ENCODE results near the gene STX2. TPM values are rescaled to one million over a fixed set of nuclear protein-coding genes. Genes with fewer than 3 reads are reported as not detected.
"Not testable (repeated sequence)": the region's sequence is repeated elsewhere in the genome, so short reads cannot be mapped to it uniquely, and the experiment has no call there.

The STX2 gene
- total and polyA plus RNA-seq, 5 donors from 2014 or later = 10.7 to 29.5 (median 11.8) TPM

GRCh38 chr12:130863298-130863697, 24.2 kb upstream of the STX2 start:
- no peak overlapping the region for H3K4me3 ChIP-seq (ENCODE audit: low read depth, low read length)
- no peaks in the 10 kb centered on the region for H3K27me3 Mint-ChIP-seq
- H3K27ac Mint-ChIP-seq = no peak overlapping the region

GRCh38 chr12:130862771-130863170, 23.7 kb upstream of the STX2 start:
- not testable (repeated sequence) for H3K9me3 Mint-ChIP-seq; H3K36me3 ChIP-seq (ENCODE audit: control insufficient read depth, insufficient read depth, low read length); H3K27me3 Mint-ChIP-seq; H3K4me3 Mint-ChIP-seq; DNase-seq; H3K36me3 Mint-ChIP-seq; H3K27me3 ChIP-seq (ENCODE audit: control insufficient read depth, insufficient read depth, low read length); H3K4me3 ChIP-seq (ENCODE audit: low read depth, low read length); H3K27ac Mint-ChIP-seq; H3K27ac ChIP-seq (ENCODE audit: insufficient read depth, low read length, poor library complexity, severe bottlenecking); ATAC-seq (ENCODE audit: low read depth in 2 of 2); H3K9me3 ChIP-seq (ENCODE audit: control insufficient read depth in 2 of 2, low read length in 2 of 2); H3K4me1 ChIP-seq (ENCODE audit: control insufficient read depth, insufficient read depth, low read length, poor library complexity, severe bottlenecking)
- peaks cover 0 to 19% (median 6%) of the 10 kb centered on the region in 4 donors for H3K4me1 Mint-ChIP-seq

More at GRCh38 chr12:130863298-130863697, 24.2 kb upstream of the STX2 start:
- Histone ChIP-seq H3K9me3 (ENCODE audit: control insufficient read depth in 2 of 2, low read length in 2 of 2) (no peaks in the 10 kb centered on the region), H3K4me1 (ENCODE audit: control insufficient read depth, insufficient read depth, low read length, poor library complexity, severe bottlenecking) (peaks cover 11% of the 10 kb centered on the region), H3K27ac (ENCODE audit: insufficient read depth, low read length, poor library complexity, severe bottlenecking) (no peak overlapping the region), H3K27me3 (ENCODE audit: control insufficient read depth, insufficient read depth, low read length) (no peaks in the 10 kb centered on the region), H3K36me3 (ENCODE audit: control insufficient read depth, insufficient read depth, low read length) (no peaks in the 10 kb centered on the region)
- Mint-ChIP-seq H3K9me3 (peaks cover 0 to 4% (median 0%) of the 10 kb centered on the region in 7 donors), H3K4me3 (no peak overlapping the region), H3K36me3 (no peaks in the 10 kb centered on the region), H3K4me1 (peaks cover under 1 to 24% (median 8%) of the 10 kb centered on the region in 4 donors)
- DNase-seq (no peak), ATAC-seq (ENCODE audit: low read depth in 2 of 2) (no peak)

DNA sequence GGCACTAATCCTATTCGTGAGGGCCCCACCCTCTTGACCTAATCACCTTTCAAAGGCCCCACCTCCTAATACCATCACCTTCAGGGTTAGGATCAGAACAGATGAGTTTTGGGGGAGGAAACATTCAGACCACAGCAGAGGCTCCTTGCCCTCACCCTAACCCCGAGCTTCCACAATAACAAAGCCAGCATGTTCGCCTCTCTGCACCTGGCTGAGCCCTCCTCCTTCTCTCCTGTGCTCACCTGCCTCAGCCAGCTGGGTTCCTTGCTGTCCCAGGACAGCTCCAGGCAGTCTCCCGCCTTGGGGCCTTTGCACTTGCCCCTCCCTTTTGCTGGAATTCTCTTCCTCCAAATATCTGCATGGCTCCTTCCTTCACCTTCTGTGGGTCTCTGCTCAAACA, 23.1 kb upstream of the STX2 start:
- Histone ChIP-seq H3K36me3 (ENCODE audit: control insufficient read depth, insufficient read depth, low read length) (no peaks in the 10 kb centered on the region), H3K27me3 (ENCODE audit: control insufficient read depth, insufficient read depth, low read length) (peaks cover under 1% of the 10 kb centered on the region), H3K4me3 (ENCODE audit: low read depth, low read length) (no peak overlapping the region), H3K9me3 (ENCODE audit: control insufficient read depth in 2 of 2, low read length in 2 of 2) (peaks cover 1 to 6% of the 10 kb centered on the region in 2 experiments), H3K27ac (ENCODE audit: insufficient read depth, low read length, poor library complexity, severe bottlenecking) (no peak overlapping the region), H3K4me1 (ENCODE audit: control insufficient read depth, insufficient read depth, low read length, poor library complexity, severe bottlenecking) (peaks cover 1% of the 10 kb centered on the region)
- ATAC-seq (ENCODE audit: low read depth in 2 of 2) = no peak
- Mint-ChIP-seq H3K27ac (no peak overlapping the region), H3K4me3 (peak overlapping the region in 1 of 4 donors; percentile 43), H3K9me3 (peaks cover 0 to 8% (median under 1%) of the 10 kb centered on the region in 7 donors), H3K27me3 (peaks cover 4% of the 10 kb centered on the region), H3K4me1 (peaks cover 0 to 13% (median 6%) of the 10 kb centered on the region in 4 donors), H3K36me3 (no peaks in the 10 kb centered on the region)
- no peak for DNase-seq

- Histone ChIP-seq H3K4me1 (ENCODE audit: control insufficient read depth, insufficient read depth, low read length, poor library complexity, severe bottlenecking) (no peaks in the 10 kb centered on the region), H3K9me3 (ENCODE audit: control insufficient read depth in 2 of 2, low read length in 2 of 2) (peaks cover 2 to 10% of the 10 kb centered on the region in 2 experiments), H3K27me3 (ENCODE audit: control insufficient read depth, insufficient read depth, low read length) (peaks cover 4% of the 10 kb centered on the region), H3K27ac (ENCODE audit: insufficient read depth, low read length, poor library complexity, severe bottlenecking) (no peak overlapping the region), H3K4me3 (ENCODE audit: low read depth, low read length) (no peak overlapping the region), H3K36me3 (ENCODE audit: control insufficient read depth, insufficient read depth, low read length) (no peaks in the 10 kb centered on the region)
- H3K27me3 Mint-ChIP-seq = peaks cover 9% of the 10 kb centered on the region
- ATAC-seq (ENCODE audit: low read depth in 2 of 2) (no peak), DNase-seq (no peak)
- H3K9me3 Mint-ChIP-seq = peaks cover 0 to 8% (median 4%) of the 10 kb centered on the region in 7 donors
- H3K27ac Mint-ChIP-seq = no peak overlapping the region
- H3K36me3 Mint-ChIP-seq = no peaks in the 10 kb centered on the region
- no peak overlapping the region for H3K4me3 Mint-ChIP-seq
- peaks cover 0 to 4% (median 0%) of the 10 kb centered on the region in 4 donors for H3K4me1 Mint-ChIP-seq
These were observed 21.3 kb upstream of the STX2 start for GRCh38 chr12:130860311-130860710.

DNA sequence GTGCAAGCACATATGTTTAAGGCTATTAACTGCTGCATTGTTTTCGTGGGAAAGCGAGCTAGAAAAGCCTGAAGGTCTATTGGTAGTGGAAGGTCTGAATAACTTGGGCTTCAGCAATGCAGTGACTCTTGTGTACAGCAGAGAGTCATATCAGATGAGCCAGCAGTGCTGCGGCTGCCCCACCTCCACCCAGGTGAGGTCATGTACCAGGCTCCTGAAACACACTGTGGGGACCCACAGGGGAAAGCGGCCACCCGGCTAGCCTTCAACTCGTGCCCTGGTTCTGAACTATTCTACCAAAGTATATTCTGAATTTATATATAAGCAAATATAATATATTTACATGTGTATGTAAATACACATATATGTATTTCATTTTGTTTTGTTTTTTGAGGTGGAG, 20.1 kb upstream of the STX2 start:
- Mint-ChIP-seq H3K36me3 (no peaks in the 10 kb centered on the region), H3K27ac (no peak overlapping the region), H3K9me3 (peaks cover 0 to 8% (median 4%) of the 10 kb centered on the region in 7 donors), H3K27me3 (peaks cover 12% of the 10 kb centered on the region), H3K4me3 (no peak overlapping the region), H3K4me1 (peaks cover 0 to 4% (median 0%) of the 10 kb centered on the region in 4 donors)
- ATAC-seq (ENCODE audit: low read depth in 2 of 2) = no peak
- no peak for DNase-seq
- Histone ChIP-seq H3K4me3 (ENCODE audit: low read depth, low read length) (no peak overlapping the region), H3K36me3 (ENCODE audit: control insufficient read depth, insufficient read depth, low read length) (no peaks in the 10 kb centered on the region), H3K9me3 (ENCODE audit: control insufficient read depth in 2 of 2, low read length in 2 of 2) (peaks cover 2 to 10% of the 10 kb centered on the region in 2 experiments), H3K27ac (ENCODE audit: insufficient read depth, low read length, poor library complexity, severe bottlenecking) (no peak overlapping the region), H3K27me3 (ENCODE audit: control insufficient read depth, insufficient read depth, low read length) (peaks cover 4% of the 10 kb centered on the region), H3K4me1 (ENCODE audit: control insufficient read depth, insufficient read depth, low read length, poor library complexity, severe bottlenecking) (no peaks in the 10 kb centered on the region)

GRCh38 chr12:130858084-130858483, 19.0 kb upstream of the STX2 start:
- H3K36me3 ChIP-seq (ENCODE audit: control insufficient read depth, insufficient read depth, low read length) = no peaks in the 10 kb centered on the region
- peaks cover 4% of the 10 kb centered on the region for H3K27me3 ChIP-seq (ENCODE audit: control insufficient read depth, insufficient read depth, low read length)
- no peak overlapping the region for H3K27ac ChIP-seq (ENCODE audit: insufficient read depth, low read length, poor library complexity, severe bottlenecking)
- no peaks in the 10 kb centered on the region for H3K4me1 ChIP-seq (ENCODE audit: control insufficient read depth, insufficient read depth, low read length, poor library complexity, severe bottlenecking)
- no peak for DNase-seq
- Mint-ChIP-seq H3K27me3 (peaks cover 12% of the 10 kb centered on the region), H3K36me3 (no peaks in the 10 kb centered on the region), H3K27ac (no peak overlapping the region), H3K9me3 (peaks cover 0 to 8% (median 4%) of the 10 kb centered on the region in 7 donors), H3K4me1 (peaks cover 0 to 4% (median 0%) of the 10 kb centered on the region in 4 donors), H3K4me3 (peak overlapping the region in 1 of 4 donors; percentile 7)
- no peak for ATAC-seq (ENCODE audit: low read depth in 2 of 2)
- no peak overlapping the region for H3K4me3 ChIP-seq (ENCODE audit: low read depth, low read length)
- peaks cover 2 to 10% of the 10 kb centered on the region in 2 experiments for H3K9me3 ChIP-seq (ENCODE audit: control insufficient read depth in 2 of 2, low read length in 2 of 2)

DNA sequence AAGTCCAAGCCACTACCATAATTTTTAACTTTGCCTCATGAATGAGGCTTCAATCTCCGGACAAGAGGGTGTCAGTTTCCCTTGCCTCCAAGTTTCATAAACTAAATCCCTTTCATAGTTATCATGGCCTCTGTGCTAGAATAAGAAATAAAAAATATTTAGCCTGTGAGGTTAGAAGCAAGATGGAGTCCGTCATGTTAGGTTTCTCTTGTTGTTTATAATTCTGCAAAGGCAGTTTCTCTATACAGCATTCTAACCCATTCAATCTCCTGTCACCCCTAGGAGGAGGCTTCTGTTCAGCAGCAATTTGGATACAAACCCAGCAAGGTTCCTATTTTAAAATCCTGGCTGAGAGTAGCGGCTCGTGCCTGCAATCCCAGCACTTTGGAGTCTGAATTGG, 17.0 kb upstream of the STX2 start:
- Mint-ChIP-seq H3K36me3 (no peaks in the 10 kb centered on the region), H3K9me3 (peaks cover 0 to 8% (median 4%) of the 10 kb centered on the region in 7 donors), H3K4me1 (no peaks in the 10 kb centered on the region), H3K4me3 (no peak overlapping the region), H3K27me3 (peaks cover 12% of the 10 kb centered on the region), H3K27ac (no peak overlapping the region)
- no peak overlapping the region for H3K27ac ChIP-seq (ENCODE audit: insufficient read depth, low read length, poor library complexity, severe bottlenecking)
- DNase-seq (no peak), ATAC-seq (ENCODE audit: low read depth in 2 of 2) (no peak)
- no peak overlapping the region for H3K4me3 ChIP-seq (ENCODE audit: low read depth, low read length)
- no peaks in the 10 kb centered on the region for H3K4me1 ChIP-seq (ENCODE audit: control insufficient read depth, insufficient read depth, low read length, poor library complexity, severe bottlenecking)
- no peaks in the 10 kb centered on the region for H3K36me3 ChIP-seq (ENCODE audit: control insufficient read depth, insufficient read depth, low read length)
- peaks cover 4% of the 10 kb centered on the region for H3K27me3 ChIP-seq (ENCODE audit: control insufficient read depth, insufficient read depth, low read length)
- peaks cover 2 to 10% of the 10 kb centered on the region in 2 experiments for H3K9me3 ChIP-seq (ENCODE audit: control insufficient read depth in 2 of 2, low read length in 2 of 2)

DNA sequence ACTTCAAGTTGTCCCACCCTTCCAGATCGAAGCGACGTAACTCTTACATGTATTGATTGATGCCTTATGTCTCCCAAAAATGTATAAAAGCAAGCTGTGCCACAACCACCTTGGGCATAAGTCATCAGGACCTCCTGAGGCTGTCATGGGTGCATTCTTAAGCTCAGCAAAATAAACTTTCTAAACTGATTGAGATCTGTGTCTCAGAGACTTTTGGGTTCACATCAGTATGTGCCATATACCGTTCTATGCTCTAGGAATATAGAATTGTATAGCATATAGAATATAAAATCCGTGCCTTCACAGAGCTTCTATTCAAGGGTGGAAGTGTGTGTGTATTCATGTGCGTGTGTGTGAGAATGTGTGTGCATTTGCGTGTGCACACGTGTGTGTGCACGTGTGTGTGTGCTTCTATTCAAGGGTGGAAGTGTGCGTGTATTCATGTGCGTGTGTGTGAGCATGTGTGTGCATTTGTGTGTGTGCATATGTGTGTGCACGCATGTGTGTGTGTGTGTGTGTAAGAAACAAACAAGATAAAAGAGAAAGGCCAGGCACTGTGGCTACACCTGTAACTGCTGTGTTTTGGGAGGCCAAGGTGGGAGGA, 11.5 kb upstream of the STX2 start:
- Mint-ChIP-seq H3K36me3 (no peaks in the 10 kb centered on the region), H3K27me3 (peaks cover 17% of the 10 kb centered on the region), H3K9me3 (no peaks in the 10 kb centered on the region), H3K4me1 (no peaks in the 10 kb centered on the region), H3K4me3 (no peak overlapping the region), H3K27ac (peak overlapping the region in 2 of 3 donors; percentile 4 to 80)
- no peak for DNase-seq
- no peaks in the 10 kb centered on the region for H3K27me3 ChIP-seq (ENCODE audit: control insufficient read depth, insufficient read depth, low read length)
- H3K4me3 ChIP-seq (ENCODE audit: low read depth, low read length) = no peak overlapping the region
- H3K4me1 ChIP-seq (ENCODE audit: control insufficient read depth, insufficient read depth, low read length, poor library complexity, severe bottlenecking) = no peaks in the 10 kb centered on the region
- ATAC-seq (ENCODE audit: low read depth in 2 of 2) = no peak
- H3K36me3 ChIP-seq (ENCODE audit: control insufficient read depth, insufficient read depth, low read length) = no peaks in the 10 kb centered on the region
- H3K9me3 ChIP-seq (ENCODE audit: control insufficient read depth in 2 of 2, low read length in 2 of 2) = no peaks in the 10 kb centered on the region
- H3K27ac ChIP-seq (ENCODE audit: insufficient read depth, low read length, poor library complexity, severe bottlenecking) = no peak overlapping the region

Measured in CD4-positive, CD25-positive, alpha-beta regulatory T cell (primary cell).